Measurements from ENCODE around the gene THEMIS. TPM values are rescaled to one million over a fixed set of nuclear protein-coding genes. Genes with fewer than 3 reads are reported as not detected.
"Not testable (repeated sequence)": the region's sequence is repeated elsewhere in the genome, so short reads cannot be mapped to it uniquely, and the experiment has no call there.

Gene THEMIS
- total RNA-seq, 1 donor from 2014 or later, result 0.08 TPM

GRCh38 chr6:127818149-127818548 is 82.7 kb downstream of the THEMIS start:
- intact Hi-C loops (cut with DNase I), result no loop called here

GRCh38 chr6:127816643-127817042 is 84.2 kb downstream of the THEMIS start:
- intact Hi-C loops (cut with DNase I), result no loop called here
- no peak for DNase-seq (ENCODE audit: low spot score)

More at GRCh38 chr6:127818149-127818548, 82.7 kb downstream of the THEMIS start:
- no peak for DNase-seq (ENCODE audit: low spot score)

GRCh38 chr6:127813699-127814027 is 87.2 kb downstream of the THEMIS start:
- DNase-seq (ENCODE audit: low spot score), result no peak
- intact Hi-C loops (cut with DNase I), result no loop called here

- intact Hi-C loops (cut with DNase I), result no loop called here
- DNase-seq (ENCODE audit: low spot score), result no peak
Measured at GRCh38 chr6:127812985-127813698, 87.7 kb downstream of the THEMIS start.

GRCh38 chr6:127811900-127812570 is 88.8 kb downstream of the THEMIS start:
- intact Hi-C loops (cut with DNase I), result no loop called here
- DNase-seq (ENCODE audit: low spot score), result no peak

GRCh38 chr6:127807806-127808517 is 92.9 kb downstream of the THEMIS start:
- DNase-seq (ENCODE audit: low spot score), result no peak

GRCh38 chr6:127796713-127797112 is 104.1 kb downstream of the THEMIS start:
- no peak for DNase-seq (ENCODE audit: low spot score)
- intact Hi-C loops (cut with DNase I), result no loop called here

More at GRCh38 chr6:127807806-127808517, 92.9 kb downstream of the THEMIS start:
- intact Hi-C loops (cut with DNase I), result no loop called here

GRCh38 chr6:127794405-127794804 is 106.5 kb downstream of the THEMIS start:
- intact Hi-C loops (cut with DNase I), result no loop called here
- no peak for DNase-seq (ENCODE audit: low spot score)

GRCh38 chr6:127793396-127793795 is 107.5 kb downstream of the THEMIS start:
- DNase-seq (ENCODE audit: low spot score), result no peak
- intact Hi-C loops (cut with DNase I), result no loop called here

GRCh38 chr6:127792616-127793015 is 108.2 kb downstream of the THEMIS start:
- intact Hi-C loops (cut with DNase I), result no loop called here
- no peak for DNase-seq (ENCODE audit: low spot score)

- DNase-seq (ENCODE audit: low spot score), result no peak
- intact Hi-C loops (cut with DNase I), result no loop called here
Measured at GRCh38 chr6:127791779-127792528, 108.9 kb downstream of the THEMIS start.

- no peak for DNase-seq (ENCODE audit: low spot score)
- intact Hi-C loops (cut with DNase I), result no loop called here
Measured at GRCh38 chr6:127790571-127790970, 110.3 kb downstream of the THEMIS start.

- intact Hi-C loops (cut with DNase I), result no loop called here
Measured at GRCh38 chr6:127786109-127786508, 114.7 kb downstream of the THEMIS start.

GRCh38 chr6:127784468-127784867 is 116.4 kb downstream of the THEMIS start:
- intact Hi-C loops (cut with DNase I), result no loop called here
- no peak for DNase-seq (ENCODE audit: low spot score)

More at GRCh38 chr6:127786109-127786508, 114.7 kb downstream of the THEMIS start:
- DNase-seq (ENCODE audit: low spot score), result no peak

- intact Hi-C loops (cut with DNase I); DNase-seq (ENCODE audit: low spot score): not testable (repeated sequence)
Measured at GRCh38 chr6:127781636-127782272, 119.1 kb downstream of the THEMIS start.

GRCh38 chr6:127776320-127776719 is 124.5 kb downstream of the THEMIS start:
- DNase-seq (ENCODE audit: low spot score), result no peak
- intact Hi-C loops (cut with DNase I), result no loop called here

GRCh38 chr6:127775371-127775770 is 125.5 kb downstream of the THEMIS start:
- intact Hi-C loops (cut with DNase I), result no loop called here

GRCh38 chr6:127768745-127769144 is 132.1 kb downstream of the THEMIS start:
- intact Hi-C loops (cut with DNase I), result no loop called here
- no peak for DNase-seq (ENCODE audit: low spot score)

More at GRCh38 chr6:127775371-127775770, 125.5 kb downstream of the THEMIS start:
- DNase-seq (ENCODE audit: low spot score), result no peak

- DNase-seq (ENCODE audit: low spot score), result no peak
- intact Hi-C loops (cut with DNase I), result no loop called here
Measured at GRCh38 chr6:127768223-127768622, 132.6 kb downstream of the THEMIS start.

All from cardiac septum (tissue), 1 donor.